Prostate gland (tissue), 2 donors: ENCODE data around the gene TM9SF1.

Experiments
- POLR2A ChIP-seq: fragments of 450-650 bp; IDR thresholded peaks from one replicate; pipeline ENCODE4 v1.6.1; 2016; ENCODE audit warnings: antibody characterized with exemption, mild to moderate bottlenecking
- POLR2AphosphoS5 ChIP-seq: sonication (generic); formaldehyde crosslinking; IDR thresholded peaks from one replicate; pipeline ENCODE4 v1.6.1; 2017; ENCODE audit warnings: antibody characterized with exemption
- TF ChIP-seq, protein P1 (sequence below), 4 experiments: fragments of 200-600 bp in 2 of 4; fragments of 450-650 bp in 2 of 4; sonication (generic) in 2 of 4; IDR thresholded peaks; 1 replicate in 3 of 4; 2 replicates in 1 of 4; pipeline ENCODE4 v1.5.1; 2016 to 2019; ENCODE audit warnings: antibody characterized with exemption in 4 of 4, mild to moderate bottlenecking in 2 of 4, moderate library complexity in 2 of 4

DNA sequence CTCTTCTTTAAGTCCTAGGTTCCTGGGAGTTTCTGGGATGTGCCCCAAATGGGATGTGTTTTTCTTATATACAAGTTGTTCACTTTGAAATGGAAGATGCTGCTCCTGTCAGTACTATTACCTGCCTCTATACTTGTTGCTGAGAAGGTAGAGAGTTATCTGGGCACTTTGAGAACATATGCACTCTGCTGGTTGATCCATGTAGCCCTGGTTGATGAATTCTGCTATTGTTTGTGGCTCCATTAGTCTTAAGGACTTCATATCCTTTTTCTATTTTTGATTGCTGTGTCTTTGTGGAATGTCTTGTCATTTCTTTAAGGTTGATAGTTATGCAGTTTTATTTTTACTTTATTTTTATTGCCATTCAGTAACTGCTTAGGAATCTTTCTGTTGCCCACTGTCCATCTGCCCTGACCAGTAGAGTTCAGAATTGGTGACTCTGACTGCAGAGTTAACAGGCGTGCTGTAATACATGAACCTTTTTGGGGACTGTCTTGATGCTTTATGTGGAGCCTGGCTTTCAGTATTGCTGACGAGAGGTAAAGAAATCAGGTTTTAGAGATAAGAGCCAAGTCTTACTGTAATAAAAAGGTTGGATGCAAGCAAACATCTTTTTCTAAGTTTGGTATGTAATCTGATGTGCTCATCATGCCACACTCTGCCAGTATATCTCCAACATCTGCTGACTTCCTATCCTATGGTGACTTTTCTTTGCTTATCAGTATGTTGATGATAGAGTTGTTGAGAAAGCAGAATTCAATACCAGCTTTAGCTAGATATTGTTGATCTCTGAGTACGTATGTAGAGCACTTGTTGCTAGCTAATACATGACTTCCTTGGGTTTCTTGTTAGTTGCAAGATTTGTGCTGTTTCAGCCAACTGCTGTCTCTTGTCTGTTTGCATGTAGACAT, 39.1 kb upstream of the TM9SF1 start:
- no peak for TF ChIP-seq POLR2A
- TF ChIP-seq, protein P1, sequence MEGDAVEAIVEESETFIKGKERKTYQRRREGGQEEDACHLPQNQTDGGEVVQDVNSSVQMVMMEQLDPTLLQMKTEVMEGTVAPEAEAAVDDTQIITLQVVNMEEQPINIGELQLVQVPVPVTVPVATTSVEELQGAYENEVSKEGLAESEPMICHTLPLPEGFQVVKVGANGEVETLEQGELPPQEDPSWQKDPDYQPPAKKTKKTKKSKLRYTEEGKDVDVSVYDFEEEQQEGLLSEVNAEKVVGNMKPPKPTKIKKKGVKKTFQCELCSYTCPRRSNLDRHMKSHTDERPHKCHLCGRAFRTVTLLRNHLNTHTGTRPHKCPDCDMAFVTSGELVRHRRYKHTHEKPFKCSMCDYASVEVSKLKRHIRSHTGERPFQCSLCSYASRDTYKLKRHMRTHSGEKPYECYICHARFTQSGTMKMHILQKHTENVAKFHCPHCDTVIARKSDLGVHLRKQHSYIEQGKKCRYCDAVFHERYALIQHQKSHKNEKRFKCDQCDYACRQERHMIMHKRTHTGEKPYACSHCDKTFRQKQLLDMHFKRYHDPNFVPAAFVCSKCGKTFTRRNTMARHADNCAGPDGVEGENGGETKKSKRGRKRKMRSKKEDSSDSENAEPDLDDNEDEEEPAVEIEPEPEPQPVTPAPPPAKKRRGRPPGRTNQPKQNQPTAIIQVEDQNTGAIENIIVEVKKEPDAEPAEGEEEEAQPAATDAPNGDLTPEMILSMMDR (IDR thresholded peaks at IDR 0.05): no peak
- no peak for TF ChIP-seq POLR2AphosphoS5
